Activated CD8-positive, alpha-beta T cell treated with anti-CD3 and anti-CD28 coated beads, Interleukin-2, amount 10 ng/mL, durations not matched to agents 7 days and 5 days (primary cell): Measurements from ENCODE around the gene POM121. TPM values are rescaled to one million over a fixed set of nuclear protein-coding genes. Genes with fewer than 3 reads are reported as not detected.
A peak's percentile ranks its signal among the peaks of the same experiment; 100 is the strongest.
"Not testable (repeated sequence)": the region's sequence is repeated elsewhere in the genome, so short reads cannot be mapped to it uniquely, and the experiment has no call there.

ENCODE experiments used
- ATAC-seq: fragments of 150-1000 bp; cut with Tn5 transposase; one replicate; pipeline ENCODE4 v1.10.0; 2021; ENCODE audit warnings: moderate library complexity
- CTCF ChIA-PET: fragments of 350-600 bp; sonication (Branson Sonifier 250); formaldehyde crosslinking; loops from one replicate; lab custom pipeline; 2021; ENCODE audit warnings: antibody characterized with exemption; lab: Charles Lee
- POLR2A ChIA-PET: fragments of 350-600 bp; sonication (Branson Sonifier 250); formaldehyde crosslinking; loops from one replicate; lab custom pipeline; 2021; ENCODE audit warnings: antibody characterized with exemption; lab: Charles Lee
- DNase-seq: peaks from one replicate; pipeline ENCODE4 v3.0.0-alpha.2; 2020
- H3K27ac Mint-ChIP-seq: one replicate; pipeline ENCODE4 v1.8.0; 2021; ENCODE audit warnings: mild to moderate bottlenecking, mixed read lengths
- H3K27me3 Mint-ChIP-seq: one replicate; pipeline ENCODE4 v1.8.0; 2021; ENCODE audit warnings: low read depth, mixed read lengths
- H3K36me3 Mint-ChIP-seq: one replicate; pipeline ENCODE4 v1.8.0; 2021; ENCODE audit warnings: low read depth, mixed read lengths
- H3K4me1 Mint-ChIP-seq: one replicate; pipeline ENCODE4 v1.8.0; 2021; ENCODE audit warnings: low read depth, mixed read lengths
- H3K4me3 Mint-ChIP-seq: one replicate; pipeline ENCODE4 v1.8.0; 2021; ENCODE audit warnings: mild to moderate bottlenecking, mixed read lengths
- H3K9me3 Mint-ChIP-seq: one replicate; pipeline ENCODE4 v1.8.0; 2022; ENCODE audit warnings: mixed read lengths; ENCODE audit not compliant: insufficient read depth
- total RNA-seq, 2 experiments: library from RNA; stranded (reverse); gene quantifications; one replicate each; pipeline ENCODE4 v1.2.3, GENCODE V29; 2021

The POM121 gene
- total RNA-seq, 2 experiments from 2014 or later: 58.4 to 63.4 TPM

DNA sequence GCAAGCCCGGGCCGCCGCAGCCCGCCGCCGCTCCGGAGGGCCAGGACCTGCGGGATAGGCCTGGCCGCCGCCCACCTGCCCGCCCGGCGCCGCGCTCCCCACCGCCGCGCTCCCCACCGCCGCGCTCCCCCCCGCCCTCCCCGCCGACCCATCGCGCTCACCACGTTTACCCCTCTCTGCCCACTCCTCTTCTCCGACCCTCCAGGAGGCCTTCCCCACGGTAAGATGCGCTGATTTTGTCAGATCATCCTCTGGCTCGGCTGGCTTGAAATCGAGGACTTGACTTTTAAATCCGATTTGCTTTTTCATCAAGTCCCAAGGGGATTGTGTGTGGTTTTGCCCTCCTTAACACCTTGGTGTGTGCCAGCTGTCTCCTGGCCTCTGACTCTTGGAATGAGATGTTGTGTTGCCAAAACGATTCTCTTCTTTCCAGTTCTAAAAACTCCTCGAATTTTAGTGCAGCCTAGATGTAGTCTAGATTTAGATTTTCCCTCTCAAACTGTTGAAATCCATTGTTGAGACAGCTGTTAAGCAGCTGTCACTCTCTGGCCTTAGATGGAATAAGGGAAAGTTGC, 738 bp downstream of the POM121 start:
- ChIA-PET CTCF (no interaction called here), POLR2A (no interaction called here)
- no peaks in the 10 kb centered on the region for H3K9me3 Mint-ChIP-seq
- peaks cover 55% of the 10 kb centered on the region for H3K36me3 Mint-ChIP-seq
- H3K4me3 Mint-ChIP-seq: peak overlapping the region; percentile 100
- DNase-seq (no peak), ATAC-seq (no peak)
- no peaks in the 10 kb centered on the region for H3K27me3 Mint-ChIP-seq
- peaks cover 37% of the 10 kb centered on the region for H3K4me1 Mint-ChIP-seq
- peak overlapping the region; percentile 97 for H3K27ac Mint-ChIP-seq

DNA sequence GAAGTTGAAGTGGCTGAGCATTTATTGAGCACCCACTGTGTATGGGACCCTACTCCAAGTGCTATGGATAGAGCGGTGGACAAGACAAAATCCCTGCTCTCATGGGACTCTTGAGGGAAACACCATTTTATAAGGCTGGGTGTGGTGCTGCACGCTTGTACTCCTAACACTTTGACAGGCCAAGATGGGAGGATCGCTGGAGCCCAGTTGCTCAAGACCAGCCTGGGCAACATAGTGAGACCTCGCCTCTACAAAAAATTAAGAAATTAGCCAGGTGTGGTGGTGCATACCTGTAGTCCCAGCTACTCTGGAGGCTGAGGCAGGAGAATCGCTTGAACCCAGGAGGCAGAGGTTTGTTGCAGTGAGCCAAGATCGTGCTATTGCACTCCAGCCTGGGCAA, 2.9 kb downstream of the POM121 start:
- DNase-seq, H3K9me3 Mint-ChIP-seq, H3K27ac Mint-ChIP-seq, H3K4me3 Mint-ChIP-seq, POLR2A ChIA-PET, CTCF ChIA-PET, H3K27me3 Mint-ChIP-seq, ATAC-seq: not testable (repeated sequence)
- H3K36me3 Mint-ChIP-seq: peaks cover 51% of the 10 kb centered on the region
- peaks cover 35% of the 10 kb centered on the region for H3K4me1 Mint-ChIP-seq

- H3K27ac Mint-ChIP-seq, ATAC-seq, POLR2A ChIA-PET, H3K4me3 Mint-ChIP-seq, H3K27me3 Mint-ChIP-seq, DNase-seq, CTCF ChIA-PET, H3K9me3 Mint-ChIP-seq: not testable (repeated sequence)
- H3K4me1 Mint-ChIP-seq: peaks cover 33% of the 10 kb centered on the region
- peaks cover 51% of the 10 kb centered on the region for H3K36me3 Mint-ChIP-seq
Observed at GRCh38 chr7:72928216-72928615, 3.3 kb downstream of the POM121 start.

GRCh38 chr7:72942022-72942705, 17.3 kb downstream of the POM121 start:
- peaks cover 20% of the 10 kb centered on the region for H3K4me1 Mint-ChIP-seq
- peak; percentile 20 for ATAC-seq
- H3K27me3 Mint-ChIP-seq, CTCF ChIA-PET, H3K9me3 Mint-ChIP-seq, H3K4me3 Mint-ChIP-seq, POLR2A ChIA-PET, DNase-seq: not testable (repeated sequence)
- H3K27ac Mint-ChIP-seq: peak overlapping the region; percentile 74
- peaks cover 26% of the 10 kb centered on the region for H3K36me3 Mint-ChIP-seq

DNA sequence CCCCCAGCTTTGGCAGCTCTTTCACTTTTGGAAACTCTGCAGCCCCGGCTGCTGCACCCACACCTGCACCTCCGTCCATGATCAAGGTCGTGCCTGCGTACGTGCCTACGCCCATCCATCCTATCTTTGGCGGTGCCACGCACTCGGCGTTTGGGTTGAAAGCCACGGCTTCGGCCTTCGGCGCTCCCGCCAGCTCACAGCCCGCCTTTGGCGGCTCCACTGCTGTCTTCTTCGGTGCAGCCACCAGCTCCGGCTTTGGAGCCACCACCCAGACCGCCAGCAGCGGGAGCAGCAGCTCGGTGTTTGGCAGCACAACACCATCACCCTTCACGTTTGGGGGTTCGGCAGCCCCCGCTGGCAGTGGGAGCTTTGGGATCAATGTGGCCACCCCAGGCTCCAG, 18.1 kb downstream of the POM121 start:
- H3K4me3 Mint-ChIP-seq, DNase-seq, H3K9me3 Mint-ChIP-seq, CTCF ChIA-PET, POLR2A ChIA-PET, H3K27ac Mint-ChIP-seq, ATAC-seq, H3K27me3 Mint-ChIP-seq: not testable (repeated sequence)
- H3K4me1 Mint-ChIP-seq: peaks cover 13% of the 10 kb centered on the region
- peaks cover 25% of the 10 kb centered on the region for H3K36me3 Mint-ChIP-seq

- H3K9me3 Mint-ChIP-seq, H3K4me3 Mint-ChIP-seq, CTCF ChIA-PET, H3K27ac Mint-ChIP-seq, ATAC-seq, H3K27me3 Mint-ChIP-seq, POLR2A ChIA-PET, DNase-seq, H3K4me1 Mint-ChIP-seq: not testable (repeated sequence)
- peaks cover 15% of the 10 kb centered on the region for H3K36me3 Mint-ChIP-seq
Observed at GRCh38 chr7:72944937-72945336, 20.0 kb downstream of the POM121 start.

- CTCF ChIA-PET, H3K27ac Mint-ChIP-seq, DNase-seq, H3K4me3 Mint-ChIP-seq, H3K4me1 Mint-ChIP-seq, H3K9me3 Mint-ChIP-seq, H3K27me3 Mint-ChIP-seq, POLR2A ChIA-PET, ATAC-seq: not testable (repeated sequence)
- H3K36me3 Mint-ChIP-seq: peaks cover 15% of the 10 kb centered on the region
Observed at GRCh38 chr7:72945597-72945996, 20.7 kb downstream of the POM121 start.

DNA sequence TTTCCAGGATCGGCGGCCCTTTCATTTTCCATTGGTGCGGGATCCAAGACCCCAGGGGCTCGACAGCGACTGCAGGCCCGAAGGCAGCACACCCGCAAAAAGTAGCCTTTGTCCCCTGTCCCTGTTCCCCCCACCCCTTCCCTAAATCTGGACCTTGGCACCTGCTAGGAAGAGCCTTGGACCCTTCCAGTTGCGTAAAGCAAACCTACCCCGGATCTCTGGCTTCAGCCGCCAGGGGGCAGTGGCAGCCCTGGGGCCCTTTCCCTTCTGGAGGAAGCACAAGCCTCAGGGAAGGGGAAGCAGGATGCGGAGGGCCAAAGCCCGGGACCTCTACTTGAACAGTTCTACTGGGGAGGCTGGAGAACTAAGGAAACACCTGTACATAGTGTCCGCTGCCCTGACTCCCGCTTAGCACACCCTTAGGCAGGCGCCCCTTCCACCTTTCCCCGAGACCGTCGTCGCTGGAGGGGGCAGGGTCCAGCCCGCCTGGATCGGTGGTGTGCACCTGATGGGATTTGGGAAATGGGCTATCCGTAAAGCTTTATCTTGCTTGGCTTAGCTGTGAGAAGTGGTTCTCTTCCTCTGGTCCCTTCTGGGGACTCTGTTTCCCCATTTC, 21.3 kb downstream of the POM121 start:
- H3K27me3 Mint-ChIP-seq, H3K27ac Mint-ChIP-seq, ATAC-seq, H3K9me3 Mint-ChIP-seq, POLR2A ChIA-PET, H3K4me1 Mint-ChIP-seq, DNase-seq, H3K4me3 Mint-ChIP-seq, CTCF ChIA-PET: not testable (repeated sequence)
- peaks cover 13% of the 10 kb centered on the region for H3K36me3 Mint-ChIP-seq

- CTCF ChIA-PET, H3K4me1 Mint-ChIP-seq, DNase-seq, H3K27ac Mint-ChIP-seq, POLR2A ChIA-PET, H3K9me3 Mint-ChIP-seq, H3K4me3 Mint-ChIP-seq, ATAC-seq, H3K27me3 Mint-ChIP-seq, H3K36me3 Mint-ChIP-seq: not testable (repeated sequence)
Observed at GRCh38 chr7:72948714-72949113, 23.8 kb downstream of the POM121 start.

- H3K27me3 Mint-ChIP-seq, POLR2A ChIA-PET, H3K4me3 Mint-ChIP-seq, H3K4me1 Mint-ChIP-seq, H3K36me3 Mint-ChIP-seq, H3K27ac Mint-ChIP-seq, H3K9me3 Mint-ChIP-seq, DNase-seq, ATAC-seq, CTCF ChIA-PET: not testable (repeated sequence)
Observed at GRCh38 chr7:72949276-72949675, 24.4 kb downstream of the POM121 start.

DNA sequence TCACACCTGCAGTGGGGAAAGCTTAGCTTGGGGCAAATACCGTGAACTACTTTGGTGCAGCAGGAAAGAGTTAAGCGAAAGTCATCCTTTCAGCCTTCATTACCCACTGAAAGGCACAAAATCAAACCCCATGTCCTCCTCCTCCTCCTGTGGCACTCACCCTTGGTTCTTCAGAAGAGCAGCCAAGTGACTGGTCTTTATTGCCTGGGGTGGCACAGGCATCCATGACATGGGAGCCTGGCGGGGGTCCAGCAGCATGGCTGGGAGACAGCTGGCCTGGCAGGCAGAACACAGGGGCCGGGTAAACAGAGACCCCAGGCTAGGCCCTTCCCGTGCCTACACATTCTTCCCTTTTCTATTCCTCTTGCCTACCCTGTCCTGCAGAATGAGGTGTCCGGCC, 24.8 kb downstream of the POM121 start:
- H3K4me3 Mint-ChIP-seq, ATAC-seq, DNase-seq, POLR2A ChIA-PET, H3K9me3 Mint-ChIP-seq, CTCF ChIA-PET, H3K36me3 Mint-ChIP-seq, H3K4me1 Mint-ChIP-seq, H3K27ac Mint-ChIP-seq, H3K27me3 Mint-ChIP-seq: not testable (repeated sequence)

GRCh38 chr7:72950432-72950831, 25.5 kb downstream of the POM121 start:
- H3K9me3 Mint-ChIP-seq, H3K4me3 Mint-ChIP-seq, CTCF ChIA-PET, DNase-seq, POLR2A ChIA-PET, H3K27me3 Mint-ChIP-seq, H3K36me3 Mint-ChIP-seq, H3K4me1 Mint-ChIP-seq, H3K27ac Mint-ChIP-seq, ATAC-seq: not testable (repeated sequence)
